Stimulated activated CD4-positive, alpha-beta T cell treated with anti-CD3 and anti-CD28 coated beads, TNF-alpha, amount 100 ng/mL, for 4 hours (primary cell): ENCODE data around the gene DCAF12L1.

Source experiments
- DNase-seq, 3 experiments: peaks; one replicate each; pipeline ENCODE4 v3.0.0-alpha.2; 2020; ENCODE audit warnings: low read depth in 3 of 3

The DCAF12L1 gene

GRCh38 chrX:126552313-126553022 is at the start of gene DCAF12L1:
DCAF12L1 (minus strand) TSS chrX:126552814; CDS start chrX:126552608, 206 bp downstream.
- DNase-seq = no peak

GRCh38 chrX:126580877-126581276 is 28.3 kb upstream of the DCAF12L1 start:
- no peak for DNase-seq

DNA sequence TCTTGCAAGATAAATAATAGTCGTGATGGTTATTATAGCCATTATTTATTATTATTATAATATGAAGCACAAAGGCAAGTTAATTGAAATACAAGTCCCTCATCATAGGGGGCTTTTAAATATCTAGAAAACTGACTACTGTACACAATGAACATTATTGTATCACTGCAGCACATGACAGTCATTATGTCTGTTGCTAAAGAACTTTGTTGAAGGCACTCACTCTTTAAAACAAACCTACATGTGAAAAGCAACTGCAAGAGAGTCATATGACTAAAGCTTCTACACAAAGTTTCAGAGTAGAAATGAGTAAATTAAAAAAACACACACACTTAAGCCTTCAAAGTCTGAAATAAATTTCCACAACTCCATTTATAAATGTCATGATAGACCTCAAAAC is 23.3 kb upstream of the DCAF12L1 start:
- no peak for DNase-seq

- no peak for DNase-seq
These were observed 4.5 kb upstream of the DCAF12L1 start for GRCh38 chrX:126557151-126557550.

DNA sequence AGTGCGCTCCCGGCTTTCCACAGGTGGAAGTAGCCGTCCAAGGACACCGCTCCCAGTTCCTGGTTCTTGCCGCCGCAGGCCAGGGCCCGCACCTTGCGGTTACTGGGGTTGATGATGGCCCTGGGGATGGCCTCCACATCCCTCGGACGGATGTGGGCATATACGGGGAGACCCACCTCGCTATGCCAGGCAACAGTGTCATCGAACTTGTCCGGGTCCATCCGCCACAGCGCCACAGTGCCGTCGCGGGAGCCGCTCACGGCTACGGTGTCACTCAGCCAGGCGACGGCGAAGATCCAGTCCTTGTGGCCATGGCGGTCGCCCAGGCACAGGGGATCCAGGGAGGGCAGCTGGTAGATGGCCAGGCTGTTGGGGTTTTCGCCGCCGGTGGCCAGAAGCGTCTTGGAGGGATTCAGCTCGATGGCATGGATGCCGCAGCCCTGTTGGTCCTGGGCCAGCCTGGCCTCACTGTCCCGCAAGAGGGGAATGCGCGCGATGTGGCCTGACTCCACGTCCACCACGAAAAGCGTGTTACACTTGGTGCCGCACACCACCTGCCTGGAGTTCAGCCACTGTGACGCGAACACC is 795 bp downstream of the DCAF12L1 start:
- DNase-seq = no peak

DNA sequence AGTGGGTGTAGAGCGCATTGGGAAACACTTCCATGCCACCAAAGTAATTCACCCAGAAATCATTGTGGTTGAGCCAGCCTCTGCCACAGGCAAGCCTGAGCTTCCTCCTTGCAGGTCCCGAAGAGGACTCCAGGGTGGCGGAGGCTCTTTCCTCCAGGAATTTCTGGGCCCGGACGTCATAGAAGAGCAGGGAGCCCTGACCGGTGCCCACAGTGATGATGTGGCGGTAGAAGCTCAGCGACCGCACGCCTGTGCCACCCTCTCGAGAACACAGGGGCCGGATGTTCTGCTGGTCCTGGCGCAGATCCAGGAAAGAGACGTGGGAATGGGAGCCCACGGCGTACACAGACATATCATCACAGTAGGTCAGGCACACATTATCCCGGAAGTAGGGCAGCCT is 1.3 kb downstream of the DCAF12L1 start:
- DNase-seq = no peak

GRCh38 chrX:126550816-126551215 is 1.8 kb downstream of the DCAF12L1 start:
- no peak for DNase-seq

GRCh38 chrX:126509923-126510322 is 42.7 kb downstream of the DCAF12L1 start:
- no peak for DNase-seq
